HepG2 (cell line): ENCODE measurements around the gene KCNQ1OT1. TPM values are rescaled to one million over a fixed set of nuclear protein-coding genes. Genes with fewer than 3 reads are reported as not detected.

Experiments used
- ATAC-seq: fragments of 200-7000 bp; cut with Tn5 transposase; 3 replicates; pipeline ENCODE4 v1.9.1; 2020; ENCODE audit warnings: mild to moderate bottlenecking, moderate library complexity
- BruUV-seq: library from RNA; stranded (reverse); fragments of 400-500 nt; replicated peaks from 2 replicates; lab custom pipeline; 2021; lab: Mats Ljungman, UMichigan
- CTCF ChIA-PET: fragments of 300-600 bp; formaldehyde crosslinking; extraction: SDS; loops from one replicate; lab custom pipeline; 2021; ENCODE audit warnings: low total read pairs, inconsistent platforms, low intra/inter-chr PET ratio; lab: Yijun Ruan, JAX
- POLR2A ChIA-PET: fragments of 350-600 bp; sonication (Branson Sonifier 250); formaldehyde crosslinking; loops from one replicate; lab custom pipeline; 2020; ENCODE audit warnings: antibody characterized with exemption, inconsistent platforms; lab: Yijun Ruan, JAX
- DNase-seq: peaks from one replicate; pipeline ENCODE4 v3.0.0-alpha.2; 2015; ENCODE audit warnings: low spot score
- FAIRE-seq: peaks from 3 replicates; lab custom pipeline; 2011; peaks lifted over from hg19 to GRCh38; lab: Jason Lieb, UNC
- H2AFZ ChIP-seq: one replicate; pipeline ENCODE4 v1.6.1; 2011; ENCODE audit warnings: low read length, inconsistent platforms
- H3K27ac ChIP-seq: fragments of 300-600 bp; 3 replicates; pipeline ENCODE4 v1.8.0; 2011; ENCODE audit warnings: mixed run types, mild to moderate bottlenecking, mixed read lengths, low read length, inconsistent platforms; ENCODE audit not compliant: insufficient read depth; ENCODE audit errors: extremely low read length
- H3K27me3 ChIP-seq, 2 experiments: fragments of 200-600 bp in 1 of 2; 2 replicates in 1 of 2; 3 replicates in 1 of 2; pipeline versions ENCODE4 v1.6.0 to v1.8.0; 2011; ENCODE audit warnings: low read length in 2 of 2, mild to moderate bottlenecking in 2 of 2, moderate library complexity in 2 of 2, inconsistent platforms in 1 of 2; ENCODE audit not compliant: insufficient read depth in 2 of 2, control insufficient read depth in 1 of 2
- H3K36me3 ChIP-seq, 2 experiments: fragments of 200-600 bp in 1 of 2; replicated peaks in 1 of 2; 2 replicates in 1 of 2; 3 replicates in 1 of 2; pipeline versions ENCODE4 v1.5.1 to v1.8.0; 2011; ENCODE audit warnings: low read length in 2 of 2, inconsistent platforms in 1 of 2; ENCODE audit not compliant: insufficient read depth in 2 of 2, control insufficient read depth in 1 of 2
- H3K4me1 ChIP-seq: 2 replicates; pipeline ENCODE4 v1.5.1; 2012; ENCODE audit warnings: low read length, inconsistent platforms; ENCODE audit not compliant: insufficient read depth
- H3K4me2 ChIP-seq: 2 replicates; pipeline ENCODE4 v1.6.0; 2011; ENCODE audit warnings: low read depth, low read length, inconsistent platforms
- H3K4me3 ChIP-seq, 3 experiments: fragments of 200-600 bp in 1 of 3; sonication (generic), shearing (Covaris generic) in 1 of 3; replicated peaks in 1 of 3; 2 replicates each; pipeline ENCODE4 v1.5.1; 2011 to 2016; ENCODE audit warnings: low read length in 3 of 3, inconsistent platforms in 2 of 3, low read depth in 2 of 3, mild to moderate bottlenecking in 2 of 3, control low read depth in 1 of 3, mixed read lengths in 1 of 3; ENCODE audit not compliant: insufficient read depth in 1 of 3
- H3K79me2 ChIP-seq: one replicate; pipeline ENCODE4 v1.6.1; 2011; ENCODE audit warnings: low read length, inconsistent platforms; ENCODE audit not compliant: insufficient read depth
- H3K9ac ChIP-seq: 2 replicates; pipeline ENCODE4 v1.6.0; 2011; ENCODE audit warnings: mild to moderate bottlenecking, low read depth, low read length, inconsistent platforms; ENCODE audit not compliant: insufficient read depth
- H3K9me3 ChIP-seq: 2 replicates; pipeline ENCODE4 v1.5.1; 2012; ENCODE audit warnings: mild to moderate bottlenecking, low read length
- H4K20me1 ChIP-seq: 2 replicates; pipeline ENCODE4 v1.6.0; 2011; ENCODE audit warnings: inconsistent platforms, mild to moderate bottlenecking, low read length, moderate library complexity; ENCODE audit not compliant: insufficient read depth
- IRX3 ChIP-seq: sonication (generic); formaldehyde crosslinking; IDR thresholded peaks from 2 replicates; pipeline ENCODE4 v1.8.1; 2023; ENCODE audit warnings: mild to moderate bottlenecking, low read depth, missing genetic modification reagents, borderline replicate concordance
- KMT2A ChIP-seq: sonication (generic); formaldehyde crosslinking; IDR thresholded peaks from 2 replicates; pipeline ENCODE4 v1.4.0; 2020; ENCODE audit warnings: missing genetic modification reagents
- NCOR1 ChIP-seq: fragments of 200-600 bp; sonication (generic); IDR thresholded peaks from 2 replicates; pipeline ENCODE4 v1.7.0; 2017; ENCODE audit warnings: antibody characterized with exemption, low read length, borderline replicate concordance
- RARG ChIP-seq: sonication (generic); formaldehyde crosslinking; IDR thresholded peaks from 2 replicates; pipeline ENCODE4 v1.4.0; 2020; ENCODE audit warnings: low read depth, mild to moderate bottlenecking, missing genetic modification reagents
- TMF1 ChIP-seq: sonication (generic); formaldehyde crosslinking; IDR thresholded peaks from 2 replicates; pipeline ENCODE4 v1.8.1; 2022; ENCODE audit warnings: low read depth, missing genetic modification reagents
- ZFAT ChIP-seq: sonication (generic); formaldehyde crosslinking; conservative IDR thresholded peaks from 2 replicates; pipeline ENCODE4 v1.8.1; 2023; ENCODE audit warnings: missing genetic modification reagents, inconsistent platforms
- ZNF234 ChIP-seq: sonication (generic); formaldehyde crosslinking; conservative IDR thresholded peaks from 2 replicates; pipeline ENCODE4 v1.5.1; 2020; ENCODE audit warnings: mild to moderate bottlenecking, missing genetic modification reagents
- ZNF543 ChIP-seq: sonication (generic); formaldehyde crosslinking; IDR thresholded peaks from 2 replicates; pipeline ENCODE4 v1.4.0; 2020; ENCODE audit warnings: mild to moderate bottlenecking, missing genetic modification reagents
- ZNF572 ChIP-seq: sonication (generic); formaldehyde crosslinking; IDR thresholded peaks from 2 replicates; pipeline ENCODE4 v1.5.1; 2020; ENCODE audit warnings: mild to moderate bottlenecking, missing genetic modification reagents
- ZNF83 ChIP-seq: sonication (generic); formaldehyde crosslinking; IDR thresholded peaks from 2 replicates; pipeline ENCODE4 v1.4.0; 2020; ENCODE audit warnings: missing genetic modification reagents, mild to moderate bottlenecking, borderline replicate concordance
- WGBS: methylation state at CpG from one replicate; pipeline ENCODE4 v1.1.6; 2017; ENCODE audit warnings: low lambda C conversion rate; 5-methylcytosine and 5-hydroxymethylcytosine counted together
- in situ Hi-C: cut with HindIII; loops from 2 replicates; pipeline ENCODE4 v1.10.0; 2017; ENCODE audit warnings: low pct_unique_long_range_greater_than_20kb; ENCODE audit not compliant: extremely low pct_ligation_motif_present
- intact Hi-C: fragments of 100-400 bp; cut with micrococcal nuclease; formaldehyde crosslinking; loops from one replicate; pipeline ENCODE4 v1.10.0; 2022; ENCODE audit not compliant: unreplicated experiment
- polyA plus RNA-seq, 8 experiments: library from polyadenylated mRNA; depleted of rRNA in 3 of 8; stranded (reverse) in 7 of 8; unstranded in 1 of 8; fragments of >200 nt; fragmentation: Illumina TruSeq in 4 of 8; extraction: Trizol in 4 of 8; gene quantifications; 2 replicates each; pipeline versions ENCODE4 v1.2.1 to v1.2.3, GENCODE V29; 2011 to 2016; ENCODE audit warnings: low read depth in 4 of 8, missing spikeins in 1 of 8, mixed read lengths in 1 of 8; ENCODE audit not compliant: insufficient read depth in 1 of 8
- total RNA-seq, 5 experiments: library from RNA; depleted of rRNA; stranded (reverse); fragments of >200 nt; fragmentation: Illumina TruSeq; extraction: Trizol; gene quantifications; 2 replicates each; pipeline ENCODE4 v1.2.3, GENCODE V29; 2016; ENCODE audit warnings: low read depth in 1 of 5

The KCNQ1OT1 gene
- total and polyA plus RNA-seq, 2 of the 13 experiments (the other 11 are each of a cell fraction or from before 2014, with no cell fraction given) = 1.3 to 18.9 TPM

- H4K20me1 ChIP-seq = no peaks in the 10 kb centered on the region
- H3K4me3 ChIP-seq = peak overlapping the region in 2 of 3 experiments; percentile 1 to 82; a peak in 4 of 6 replicates
- H3K4me2 ChIP-seq = peak overlapping the region; percentile 96
- no peaks in the 10 kb centered on the region for H3K27me3 ChIP-seq
- peak overlapping the region; percentile 96 for H3K9ac ChIP-seq
- H3K27ac ChIP-seq = peak overlapping the region; percentile 99
- ChIA-PET POLR2A (interaction anchor here (1.0 to 10.7 kb wide), 10 partner anchors 9 to 170 kb away, joined by 4 to 201 read pairs (median 56); partner anchors contain the start of gene KCNQ1OT1), CTCF (no interaction called here)
- 80% methylated on average over 4 of the region's 12 CpGs for WGBS
- intact Hi-C loops = loop anchor here (5.0 kb wide), 1 partner anchor 44 kb away; no protein-coding TSS in a partner anchor
- DNase-seq (no peak), ATAC-seq (no peak), FAIRE-seq (no peak)
- TF ChIP-seq ZFAT (CRISPR knock-in tag) (no peak), ZNF543 (CRISPR knock-in tag) (peak; percentile 15; the same call in 1 of the 2 replicates), ZNF572 (0 out of 2 replicates have a peak, but pooled peaks have one; percentile 32), ZNF83 (CRISPR knock-in tag) (0 out of 2 replicates have a peak, but pooled peaks have one; percentile 12), RARG (CRISPR knock-in tag) (0 out of 2 replicates have a peak, but pooled peaks have one; percentile 33), IRX3 (CRISPR knock-in tag) (0 out of 2 replicates have a peak, but pooled peaks have one; percentile 51), NCOR1 (0 out of 2 replicates have a peak, but pooled peaks have one; percentile 17), KMT2A (CRISPR knock-in tag) (no peak), ZNF234 (CRISPR knock-in tag) (no peak), TMF1 (CRISPR knock-in tag) (peak; percentile 35; the same call in 1 of the 2 replicates)
- BruUV-seq = no TSS peak
- no peaks in the 10 kb centered on the region for H3K9me3 ChIP-seq
- H3K79me2 ChIP-seq = peaks cover 33% of the 10 kb centered on the region
- in situ Hi-C loops = loop anchor here (5.0 to 25.0 kb wide), 2 partner anchors 36 to 521 kb away; partner anchors contain the start of gene KCNQ1OT1
- no peaks in the 10 kb centered on the region for H3K36me3 ChIP-seq
- H3K4me1 ChIP-seq = peaks cover 74% of the 10 kb centered on the region
- no peak overlapping the region for H2AFZ ChIP-seq
Observed at GRCh38 chr11:2732940-2733628, 33.3 kb upstream of the KCNQ1OT1 start.
